MM.1S (cell line): ENCODE data around the gene LHPP.

ENCODE experiments used
- DNase-seq: peaks from one replicate; pipeline ENCODE4 v3.0.0-alpha.2; 2015
- H2AFZ ChIP-seq: fragments of 300-600 bp; sonication (generic); 2 replicates; pipeline ENCODE4 v1.6.0; 2016; ENCODE audit warnings: antibody characterized with exemption, low read length
- H3F3A ChIP-seq: fragments of 300-600 bp; sonication (generic); 2 replicates; pipeline ENCODE4 v1.6.1; 2016; ENCODE audit warnings: mild to moderate bottlenecking, antibody characterized with exemption, low read length, moderate library complexity, mixed read lengths; ENCODE audit not compliant: insufficient read depth
- H3K27ac ChIP-seq: fragments of 300-600 bp; sonication (generic); 2 replicates; pipeline ENCODE4 v1.5.1; 2016; ENCODE audit warnings: mild to moderate bottlenecking, low read length
- H3K27me3 ChIP-seq: fragments of 300-600 bp; sonication (generic); replicated peaks from 2 replicates; pipeline ENCODE4 v1.6.0; 2016; ENCODE audit warnings: low read length; ENCODE audit not compliant: insufficient read depth
- H3K36me3 ChIP-seq: fragments of 300-600 bp; sonication (generic); replicated peaks from 2 replicates; pipeline ENCODE4 v1.6.1; 2016; ENCODE audit warnings: mild to moderate bottlenecking, low read length, mixed read lengths; ENCODE audit not compliant: insufficient read depth
- H3K4me1 ChIP-seq: fragments of 300-600 bp; sonication (generic); 2 replicates; pipeline ENCODE4 v1.6.1; 2016; ENCODE audit warnings: low read length, mixed read lengths
- H3K4me2 ChIP-seq: fragments of 300-600 bp; sonication (generic); 2 replicates; pipeline ENCODE4 v1.6.0; 2016; ENCODE audit warnings: low read depth, low read length
- H3K4me3 ChIP-seq: fragments of 300-600 bp; sonication (generic); 2 replicates; pipeline ENCODE4 v1.5.1; 2016; ENCODE audit warnings: low read length, mixed read lengths
- H3K79me2 ChIP-seq: fragments of 300-600 bp; sonication (generic); 2 replicates; pipeline ENCODE4 v1.6.1; 2016; ENCODE audit warnings: mixed run types, low read length, mixed read lengths
- H3K9ac ChIP-seq: fragments of 300-600 bp; sonication (generic); 2 replicates; pipeline ENCODE4 v1.6.1; 2016; ENCODE audit warnings: low read length, mixed read lengths
- H3K9me2 ChIP-seq: fragments of 300-600 bp; sonication (generic); replicated peaks from 2 replicates; pipeline ENCODE4 v1.6.1; 2016; ENCODE audit warnings: mild to moderate bottlenecking, low read length, mixed read lengths; ENCODE audit not compliant: insufficient read depth
- H3K9me3 ChIP-seq: fragments of 300-600 bp; sonication (generic); replicated peaks from 2 replicates; pipeline ENCODE4 v1.6.1; 2016; ENCODE audit warnings: mild to moderate bottlenecking, low read length, mixed read lengths; ENCODE audit not compliant: insufficient read depth
- H4K20me1 ChIP-seq: fragments of 300-600 bp; sonication (generic); 2 replicates; pipeline ENCODE4 v1.6.1; 2016; ENCODE audit warnings: mild to moderate bottlenecking, low read length, moderate library complexity, mixed read lengths; ENCODE audit not compliant: insufficient read depth
- CTCF ChIP-seq: fragments of 300-600 bp; sonication (generic); IDR thresholded peaks from 2 replicates; pipeline ENCODE4 v1.5.1; 2016; ENCODE audit warnings: antibody characterized with exemption, low read length, mixed read lengths
- EZH2 ChIP-seq: fragments of 300-600 bp; sonication (generic); optimal IDR thresholded peaks from 2 replicates; pipeline ENCODE3; 2017; ENCODE audit warnings: low read depth, mild to moderate bottlenecking, antibody characterized with exemption, low read length, mixed read lengths
- EZH2phosphoT487 ChIP-seq: fragments of 300-600 bp; sonication (generic); IDR thresholded peaks from 2 replicates; pipeline ENCODE4 v1.6.1; 2018; ENCODE audit warnings: antibody characterized with exemption, low read length

The LHPP gene

GRCh38 chr10:124416733-124417132, 44.9 kb upstream of the LHPP start:
- no peak for DNase-seq
- H3K27me3 ChIP-seq = no peaks in the 10 kb centered on the region
- H3K4me1 ChIP-seq = peaks cover 5% of the 10 kb centered on the region; the same call in 1 of the 2 replicates
- no peaks in the 10 kb centered on the region for H3K36me3 ChIP-seq
- no peak overlapping the region for H3K9ac ChIP-seq
- H3F3A ChIP-seq = peaks cover 5% of the 10 kb centered on the region; the same call in 1 of the 2 replicates
- no peaks in the 10 kb centered on the region for H4K20me1 ChIP-seq
- no peak overlapping the region for H3K4me2 ChIP-seq
- no peaks in the 10 kb centered on the region for H3K9me3 ChIP-seq
- H3K27ac ChIP-seq = no peak overlapping the region
- TF ChIP-seq EZH2 (no peak), EZH2phosphoT487 (no peak), CTCF (no peak)
- peaks cover 59% of the 10 kb centered on the region for H3K79me2 ChIP-seq
- H3K9me2 ChIP-seq = no peaks in the 10 kb centered on the region
- no peak overlapping the region for H2AFZ ChIP-seq
- no peak overlapping the region for H3K4me3 ChIP-seq

DNA sequence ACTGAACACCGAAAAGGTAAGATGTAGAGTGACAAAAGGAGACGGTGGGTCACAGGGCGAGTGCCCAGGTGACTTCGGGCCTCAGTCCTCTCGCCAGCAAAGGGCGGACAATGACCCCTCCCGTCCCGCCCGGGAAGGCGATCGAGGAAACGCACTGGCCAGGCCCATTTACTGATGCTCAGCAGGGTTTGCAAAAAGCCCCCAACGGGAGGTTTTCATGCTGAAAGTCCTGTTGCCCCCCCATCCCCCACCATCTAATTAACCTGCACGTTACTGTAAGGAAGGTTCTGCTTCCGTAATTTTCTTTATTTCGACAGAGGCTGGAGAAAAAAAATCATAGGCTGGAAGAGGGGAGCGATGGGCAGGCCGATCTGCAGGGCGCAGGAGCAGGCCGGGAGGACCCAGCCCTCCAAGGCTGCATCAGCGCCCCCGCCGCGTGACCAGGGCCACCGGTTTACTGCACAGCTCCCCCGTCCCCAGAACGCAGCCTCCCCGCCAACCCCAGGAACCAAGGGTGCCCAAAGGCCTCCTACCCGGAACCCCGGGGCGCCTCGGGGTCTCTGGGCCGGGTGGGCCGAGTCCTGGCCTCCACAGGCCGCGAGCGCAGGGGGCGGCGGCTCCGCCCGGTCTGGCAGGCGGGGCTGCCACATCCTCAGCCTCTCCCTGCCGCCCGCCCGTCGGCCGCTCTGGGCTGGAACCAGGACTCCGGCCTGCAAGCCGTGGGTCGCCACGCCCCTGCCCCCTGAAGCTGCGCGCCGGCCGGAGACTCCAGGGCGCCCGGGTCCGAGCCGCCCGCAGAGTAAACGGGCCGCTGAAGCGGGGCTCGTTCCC, 43.5 kb upstream of the LHPP start:
- H3K36me3 ChIP-seq = no peaks in the 10 kb centered on the region
- peaks cover 5% of the 10 kb centered on the region; the same call in 1 of the 2 replicates for H3F3A ChIP-seq
- DNase-seq = peak; percentile 44
- peak overlapping the region; percentile 77 for H3K4me3 ChIP-seq
- H3K4me1 ChIP-seq = peaks cover 5% of the 10 kb centered on the region; the same call in 1 of the 2 replicates
- no peaks in the 10 kb centered on the region for H4K20me1 ChIP-seq
- peak overlapping the region; percentile 64 for H2AFZ ChIP-seq
- H3K9me2 ChIP-seq = no peaks in the 10 kb centered on the region
- H3K4me2 ChIP-seq = peak overlapping the region; percentile 85
- TF ChIP-seq EZH2phosphoT487 (no peak), EZH2 (no peak)
- no peaks in the 10 kb centered on the region for H3K9me3 ChIP-seq
- H3K27me3 ChIP-seq = no peaks in the 10 kb centered on the region
- H3K79me2 ChIP-seq = peaks cover 49% of the 10 kb centered on the region
- H3K9ac ChIP-seq = peak overlapping the region; percentile 70
- no peak overlapping the region for H3K27ac ChIP-seq

DNA sequence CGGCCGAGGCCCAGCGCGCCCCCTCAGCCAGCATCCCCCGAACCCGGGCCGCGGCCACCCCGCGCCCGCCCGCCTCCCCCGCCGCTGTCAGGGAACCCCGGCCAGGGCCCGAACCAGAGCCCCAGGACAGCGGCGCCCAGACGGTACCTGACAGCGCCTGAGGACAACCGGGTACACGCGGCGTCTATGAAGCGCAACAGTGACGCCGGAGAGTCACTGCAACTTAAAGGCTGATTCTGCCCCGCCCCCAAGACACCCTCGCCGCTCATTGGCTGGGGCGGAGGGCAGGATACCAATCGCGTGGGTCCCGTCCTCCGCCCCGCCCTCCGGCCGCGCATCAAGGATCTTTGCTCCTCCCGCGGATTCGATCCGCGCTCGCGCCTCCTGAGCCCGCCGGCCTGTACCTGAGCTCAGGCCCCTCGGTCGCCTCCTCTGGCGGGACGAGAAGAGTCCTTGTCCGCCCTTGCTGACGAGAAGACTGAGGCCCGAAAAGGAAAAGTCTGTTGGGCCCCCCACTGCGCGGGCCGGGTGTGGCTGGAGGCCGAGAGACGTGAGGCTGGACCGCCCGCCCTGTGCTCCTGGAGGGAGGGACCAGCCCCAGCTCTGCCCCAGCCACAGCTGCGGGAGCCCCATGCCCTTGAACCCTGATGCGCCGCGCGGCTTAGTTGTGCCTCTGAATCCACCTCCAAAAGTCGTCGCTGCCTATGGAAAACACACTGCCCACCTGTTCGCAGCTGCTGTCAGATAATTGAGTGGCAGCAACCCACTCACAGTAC, 42.7 kb upstream of the LHPP start, which contains the start of gene OAT:
Gene OAT (minus strand): TSS at position 198 of the 776 bp plus-strand sequence. CDS start 6,752 bp downstream, outside the sequence.
- peak; percentile 98 for DNase-seq
- TF ChIP-seq CTCF = peak; percentile 35; the same call in 1 of the 2 replicates
- TF ChIP-seq EZH2phosphoT487 = no peak
- no peak for TF ChIP-seq EZH2
- Histone ChIP-seq H4K20me1 (no peaks in the 10 kb centered on the region), H3F3A (peaks cover 5% of the 10 kb centered on the region; the same call in 1 of the 2 replicates), H3K27ac (peak within 1 kb of the TSS; percentile 59; the same call in 1 of the 2 replicates), H3K79me2 (peaks cover 41% of the 10 kb centered on the region), H3K36me3 (no peaks in the 10 kb centered on the region), H3K9ac (peak within 1 kb of the TSS; percentile 70), H3K9me3 (no peaks in the 10 kb centered on the region), H3K9me2 (no peaks in the 10 kb centered on the region), H2AFZ (peak within 1 kb of the TSS; percentile 97), H3K4me1 (peaks cover 5% of the 10 kb centered on the region; the same call in 1 of the 2 replicates), H3K4me3 (peak within 1 kb of the TSS; percentile 77), H3K27me3 (no peaks in the 10 kb centered on the region), H3K4me2 (peak within 1 kb of the TSS; percentile 98)
